NCI-H82 (cell line): ENCODE results near the gene C22orf42.
"Not testable (repeated sequence)": the region's sequence is repeated elsewhere in the genome, so short reads cannot be mapped to it uniquely, and the experiment has no call there.

ENCODE experiments used
- DNase-seq: peaks from one replicate; lab custom pipeline; 2025; lab: John Stamatoyannopoulos, UW

C22orf42 gene

GRCh38 chr22:32185821-32186220 is 26.7 kb upstream of the C22orf42 start:
- no peak for DNase-seq

- no peak for DNase-seq
These were observed 24.5 kb upstream of the C22orf42 start for GRCh38 chr22:32183625-32184024.

GRCh38 chr22:32181043-32181442 is 21.9 kb upstream of the C22orf42 start:
- no peak for DNase-seq

GRCh38 chr22:32177221-32177765 is 18.2 kb upstream of the C22orf42 start:
- no peak for DNase-seq

GRCh38 chr22:32175683-32176644 is 16.9 kb upstream of the C22orf42 start:
- DNase-seq: no peak

DNA sequence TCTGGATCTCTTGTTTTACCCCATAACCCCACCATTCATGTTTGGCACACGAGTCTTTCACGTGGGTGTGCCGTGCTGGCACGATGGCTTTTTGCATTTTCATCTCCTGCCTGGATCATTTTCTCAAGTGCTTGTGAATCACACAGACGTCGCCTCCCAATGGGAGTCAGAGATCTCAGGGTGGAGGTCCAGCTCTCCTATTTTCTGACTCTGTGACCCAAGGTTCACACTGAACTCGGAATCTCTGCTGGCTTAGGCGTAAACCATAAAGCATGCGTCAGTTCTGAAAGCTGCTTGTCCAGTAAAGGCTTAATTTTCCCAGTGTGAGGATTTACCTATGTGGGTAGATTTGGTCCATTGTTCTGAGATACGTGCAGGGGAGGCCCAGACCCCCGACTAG is 16.0 kb upstream of the C22orf42 start:
- DNase-seq: no peak

DNA sequence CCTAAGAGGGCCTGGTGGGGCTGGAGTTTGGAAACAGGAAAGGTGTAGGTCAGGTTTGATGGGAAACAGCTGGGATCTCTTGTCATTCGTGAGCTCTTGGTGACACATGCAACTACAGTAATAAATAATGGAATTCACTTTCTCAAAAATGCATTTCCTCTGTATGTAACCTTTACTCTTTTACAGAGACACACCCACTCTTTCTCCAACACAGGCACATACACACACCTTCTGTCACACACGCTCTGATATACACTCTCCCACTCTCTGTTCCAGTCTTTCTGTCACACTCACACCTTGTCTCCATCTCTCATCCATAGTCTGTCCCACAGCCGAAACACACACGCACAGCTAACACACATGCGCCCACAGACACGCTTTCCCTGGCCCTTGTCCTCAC is 6.6 kb upstream of the C22orf42 start:
- DNase-seq: no peak

GRCh38 chr22:32164075-32164860 is 5.2 kb upstream of the C22orf42 start:
- no peak for DNase-seq

GRCh38 chr22:32160411-32160810 is 1.3 kb upstream of the C22orf42 start:
- not testable (repeated sequence) for DNase-seq

- DNase-seq: not testable (repeated sequence)
These were observed 1.5 kb downstream of the C22orf42 start for GRCh38 chr22:32157632-32158031.

DNA sequence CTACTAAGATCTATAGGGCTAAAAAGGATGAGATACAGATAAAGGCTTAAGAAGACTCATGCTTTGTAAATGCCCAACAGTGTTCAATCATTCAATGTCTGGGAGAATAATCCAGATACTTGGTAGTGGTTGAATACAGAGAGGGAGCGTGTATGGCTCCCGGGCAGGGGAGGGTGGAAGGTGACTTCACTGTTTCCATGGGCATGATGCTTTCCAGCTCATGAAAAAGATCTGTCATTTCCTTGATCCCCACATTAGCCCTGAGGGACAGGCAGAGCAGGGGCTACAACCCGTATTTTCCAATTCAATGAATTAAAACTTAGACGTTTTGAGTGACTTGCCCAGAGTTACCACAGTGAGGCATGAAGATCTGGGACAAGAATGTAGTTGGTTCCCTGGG is 4.4 kb downstream of the C22orf42 start:
- DNase-seq: not testable (repeated sequence)

GRCh38 chr22:32151641-32152040 is 7.5 kb downstream of the C22orf42 start:
- not testable (repeated sequence) for DNase-seq

DNA sequence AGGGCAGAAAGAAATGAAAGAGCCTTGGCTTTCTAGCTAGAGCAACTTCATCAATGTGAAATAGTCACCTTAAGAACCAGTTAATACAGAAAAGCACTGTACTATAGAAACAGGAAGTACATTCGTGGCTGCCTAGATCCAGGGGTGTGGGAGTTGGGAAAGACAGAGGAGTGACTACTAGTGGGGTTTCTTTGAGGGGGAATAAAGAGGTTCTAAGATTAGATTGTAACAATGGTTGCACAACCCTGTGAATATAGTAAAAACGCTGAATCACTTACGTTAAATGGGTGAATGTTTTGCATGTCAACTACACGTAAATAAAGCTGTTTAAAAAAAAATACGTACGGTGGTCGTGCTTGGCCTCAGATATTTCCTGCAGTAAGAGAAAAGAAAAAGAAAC is 8.5 kb downstream of the C22orf42 start:
- DNase-seq: not testable (repeated sequence)

- DNase-seq: not testable (repeated sequence)
These were observed 10.7 kb downstream of the C22orf42 start for GRCh38 chr22:32148372-32148771.

- not testable (repeated sequence) for DNase-seq
These were observed 12.0 kb downstream of the C22orf42 start for GRCh38 chr22:32147128-32147527.

GRCh38 chr22:32144496-32145274 is 14.4 kb downstream of the C22orf42 start:
- DNase-seq: no peak

GRCh38 chr22:32142600-32142999 is 16.5 kb downstream of the C22orf42 start:
- no peak for DNase-seq

DNA sequence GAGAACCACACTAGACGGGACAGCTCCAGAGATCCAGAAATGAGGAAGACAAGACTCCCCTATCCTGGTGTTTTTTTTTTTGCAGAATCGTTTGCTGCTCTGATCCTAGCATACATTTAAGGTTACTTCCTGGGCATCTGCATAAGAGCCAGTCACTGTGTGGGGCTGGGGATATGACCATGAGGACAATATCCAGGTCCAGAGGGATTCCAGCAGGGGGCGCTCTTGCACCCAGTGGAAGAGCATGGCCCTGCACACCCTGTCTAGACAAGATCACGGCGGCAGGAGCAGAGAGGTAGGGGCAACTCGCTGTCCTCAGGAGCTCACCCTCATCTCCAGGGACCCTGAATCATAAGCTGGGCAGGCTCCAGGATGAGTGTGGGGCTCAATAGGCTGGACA is 18.4 kb downstream of the C22orf42 start:
- DNase-seq: not testable (repeated sequence)

GRCh38 chr22:32138576-32138975 is 20.5 kb downstream of the C22orf42 start:
- DNase-seq: not testable (repeated sequence)

DNA sequence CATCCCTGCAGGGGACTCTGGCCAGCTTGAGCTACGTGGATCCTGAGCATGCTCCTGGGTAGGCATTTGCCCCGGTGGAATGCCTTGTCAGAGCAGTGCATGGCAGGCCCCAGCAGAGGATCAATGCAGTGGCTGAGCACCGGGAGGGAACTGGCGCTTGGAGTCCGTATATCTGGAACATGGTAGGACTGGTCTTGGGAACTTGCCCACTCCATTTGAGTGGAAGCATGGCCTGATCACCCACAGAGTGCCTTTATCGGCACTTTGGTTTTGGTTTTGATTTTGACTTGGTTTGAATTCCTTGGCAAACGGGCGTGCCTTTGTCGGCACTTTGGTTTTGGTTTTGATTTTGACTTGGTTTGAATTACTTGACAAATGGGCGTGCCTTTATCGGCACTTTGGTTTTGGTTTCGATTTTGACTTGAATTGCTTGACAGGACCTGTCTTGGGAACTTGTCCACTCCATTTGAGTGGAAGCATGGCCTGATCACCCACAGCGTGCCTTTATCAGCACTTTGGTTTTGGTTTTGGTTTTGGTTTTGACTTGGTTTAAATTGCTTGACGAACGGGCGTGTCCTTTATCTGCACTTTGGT is 21.3 kb downstream of the C22orf42 start:
- not testable (repeated sequence) for DNase-seq

GRCh38 chr22:32136881-32137280 is 22.2 kb downstream of the C22orf42 start:
- DNase-seq: not testable (repeated sequence)
